HG03280 (cell line): ENCODE data around the gene HPSE2.

Source experiments
- ATAC-seq: cut with Tn5 transposase; IDR thresholded peaks from one replicate; pipeline ENCODE4 v1.9.1; 2021; ENCODE audit warnings: mild to moderate bottlenecking, moderate library complexity; ENCODE audit not compliant: unreplicated experiment

The HPSE2 gene

GRCh38 chr10:98696516-98696915 is 539.1 kb downstream of the HPSE2 start:
- no peak for ATAC-seq

DNA sequence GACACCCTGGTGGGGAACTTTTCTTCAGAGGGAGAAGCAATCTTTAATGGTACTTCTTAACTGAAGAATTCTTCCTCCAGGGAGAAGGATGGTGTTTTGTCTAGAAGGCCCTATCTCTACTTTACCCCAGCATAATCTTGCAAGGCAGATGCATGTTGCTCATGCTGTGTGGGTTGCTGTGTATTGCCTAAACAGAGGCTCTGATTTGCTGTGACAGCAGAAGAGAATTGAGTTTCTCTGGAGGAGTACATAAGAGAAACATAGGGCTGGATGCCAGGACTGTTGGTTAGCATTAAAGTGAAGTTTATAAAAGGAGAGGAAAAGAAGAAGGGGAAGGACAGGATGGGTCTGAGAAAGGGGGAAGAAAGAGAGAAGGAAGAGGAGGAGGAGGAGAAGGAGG is 540.8 kb downstream of the HPSE2 start:
- ATAC-seq, result no peak

DNA sequence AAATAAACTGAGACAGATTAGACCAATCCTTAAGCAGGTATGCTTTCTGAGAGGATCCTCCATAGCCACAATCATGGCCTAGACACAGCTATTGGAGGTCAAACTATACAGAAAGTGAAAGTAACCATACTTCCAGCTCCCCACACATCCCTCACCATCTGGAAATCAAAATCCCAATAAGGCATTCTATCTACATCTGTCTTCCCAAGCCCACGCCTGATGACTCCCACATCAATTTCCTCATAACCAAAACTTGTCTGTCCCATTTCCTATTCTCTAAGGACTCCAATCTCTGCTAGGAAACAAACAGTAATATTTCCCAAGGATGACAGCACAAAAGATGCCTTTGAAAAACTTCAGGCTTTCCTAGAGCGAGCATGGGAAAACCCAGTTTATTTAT is 541.6 kb downstream of the HPSE2 start:
- ATAC-seq, result no peak

DNA sequence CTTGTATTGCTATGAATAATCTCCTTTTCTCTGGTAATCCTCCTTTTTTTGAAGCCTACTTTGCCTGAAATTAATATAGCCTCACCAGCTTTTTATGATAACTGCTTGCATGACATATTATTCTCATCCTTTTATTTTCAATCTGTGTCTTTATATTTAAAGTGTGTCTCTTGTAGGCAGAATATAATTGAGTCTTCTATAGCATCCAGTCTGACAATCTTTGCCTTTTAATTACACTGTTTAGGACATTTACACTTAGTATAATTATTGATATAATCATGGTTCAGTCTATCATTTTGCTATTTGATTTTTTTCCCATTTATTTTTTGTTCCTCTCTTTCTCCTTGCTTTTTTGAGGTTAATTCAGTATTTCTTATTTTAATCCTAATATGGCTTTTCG is 548.0 kb downstream of the HPSE2 start:
- ATAC-seq, result no peak

- ATAC-seq, result no peak
Measured at GRCh38 chr10:98684019-98684899, 551.4 kb downstream of the HPSE2 start.

GRCh38 chr10:98676895-98677294 is 558.8 kb downstream of the HPSE2 start:
- no peak for ATAC-seq

DNA sequence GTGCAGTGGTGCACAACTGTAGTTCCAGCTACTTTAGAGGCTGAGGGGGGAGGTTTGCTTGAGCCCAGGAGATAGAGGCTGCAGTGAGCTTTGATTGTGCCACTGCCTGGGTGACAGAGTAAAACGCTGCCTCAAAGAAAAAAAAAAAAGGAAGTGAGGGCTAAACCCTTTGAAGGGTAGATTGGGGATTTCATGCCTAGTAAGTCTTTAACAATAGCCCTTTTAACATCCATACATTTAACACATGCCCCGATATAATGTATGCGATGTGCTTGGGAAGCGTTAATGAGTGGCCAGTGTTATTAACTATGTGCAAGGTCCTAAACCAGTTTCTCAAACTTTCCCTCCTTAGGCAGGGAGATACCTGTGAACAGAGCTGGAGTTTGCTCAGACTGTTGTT is 559.8 kb downstream of the HPSE2 start:
- ATAC-seq, result no peak

DNA sequence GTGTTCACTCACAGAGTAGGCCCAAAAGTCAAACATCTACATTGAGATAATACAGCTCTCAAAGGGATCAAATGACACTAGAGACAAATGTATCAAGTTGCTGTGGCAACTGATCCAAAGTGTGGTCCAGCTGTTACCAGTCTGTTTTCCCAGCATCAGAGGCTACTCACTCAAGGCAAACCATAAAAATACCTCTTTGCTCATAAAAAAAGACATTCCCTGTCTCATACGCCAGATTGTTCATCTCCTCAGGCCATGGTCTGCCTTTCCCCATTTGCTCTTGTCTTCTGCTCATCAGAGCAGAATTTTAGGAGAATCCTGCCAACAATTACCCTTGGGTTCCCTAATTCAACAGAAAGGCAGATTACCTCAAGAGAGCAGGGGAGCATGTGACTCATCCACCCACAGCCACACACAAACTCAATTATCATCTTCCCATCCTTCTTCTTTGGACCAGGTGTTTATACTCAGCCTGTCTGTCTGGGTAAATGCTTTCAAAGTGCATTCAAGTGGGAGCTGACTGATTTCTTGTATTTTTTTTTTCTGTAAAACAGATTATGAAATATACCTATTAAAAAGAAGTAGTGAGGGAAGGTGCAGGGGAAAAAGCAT is 562.4 kb downstream of the HPSE2 start:
- no peak for ATAC-seq

DNA sequence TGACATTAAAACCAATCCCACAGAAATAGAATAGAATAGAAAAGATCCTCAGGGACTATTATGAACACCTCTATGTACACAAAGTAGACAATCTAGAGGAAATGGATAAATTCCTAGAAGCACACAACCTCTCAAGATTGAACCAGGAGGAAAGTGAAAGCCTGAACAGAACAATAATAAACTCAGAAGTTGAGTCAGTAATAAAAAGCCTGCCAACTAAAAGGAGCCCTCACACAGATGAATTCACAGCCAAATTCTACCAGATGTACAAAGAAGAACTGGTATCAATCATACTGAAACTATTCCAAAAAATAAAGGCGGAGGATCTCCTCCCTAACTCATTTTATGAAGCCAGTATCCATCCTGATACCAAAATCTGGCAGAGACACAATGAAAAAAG is 568.6 kb downstream of the HPSE2 start:
- ATAC-seq, result no peak

GRCh38 chr10:98666276-98666675 is 569.4 kb downstream of the HPSE2 start:
- ATAC-seq, result no peak

GRCh38 chr10:98664329-98665042 is 571.2 kb downstream of the HPSE2 start:
- peak; percentile 81 for ATAC-seq

- no peak for ATAC-seq
Measured at GRCh38 chr10:98659951-98660350, 575.7 kb downstream of the HPSE2 start.

- ATAC-seq, result no peak
Measured at GRCh38 chr10:98655492-98655891, 580.2 kb downstream of the HPSE2 start.

DNA sequence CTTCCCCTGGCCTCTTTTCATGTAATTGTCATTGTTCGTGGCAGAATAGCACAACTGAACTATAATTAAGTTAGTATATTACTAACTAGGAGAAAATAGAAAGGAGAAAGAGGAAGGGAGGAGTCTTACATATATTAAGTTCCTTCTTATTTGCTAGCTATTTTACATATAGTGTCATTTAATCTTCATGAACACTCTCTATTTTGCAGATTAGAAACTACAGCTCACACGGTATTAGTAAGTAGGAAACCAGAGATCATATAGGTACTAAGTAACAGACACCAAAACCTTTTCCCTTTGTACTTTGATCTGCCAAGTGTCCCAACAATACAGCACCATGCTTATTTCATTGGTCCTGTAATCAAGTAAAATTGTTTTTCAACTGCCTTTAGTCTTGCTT is 586.5 kb downstream of the HPSE2 start:
- ATAC-seq, result no peak

- no peak for ATAC-seq
Measured at GRCh38 chr10:98646998-98647917, 588.4 kb downstream of the HPSE2 start.

GRCh38 chr10:98644466-98644865 is 591.2 kb downstream of the HPSE2 start:
- ATAC-seq, result no peak

GRCh38 chr10:98642281-98642680 is 593.4 kb downstream of the HPSE2 start:
- ATAC-seq, result no peak

DNA sequence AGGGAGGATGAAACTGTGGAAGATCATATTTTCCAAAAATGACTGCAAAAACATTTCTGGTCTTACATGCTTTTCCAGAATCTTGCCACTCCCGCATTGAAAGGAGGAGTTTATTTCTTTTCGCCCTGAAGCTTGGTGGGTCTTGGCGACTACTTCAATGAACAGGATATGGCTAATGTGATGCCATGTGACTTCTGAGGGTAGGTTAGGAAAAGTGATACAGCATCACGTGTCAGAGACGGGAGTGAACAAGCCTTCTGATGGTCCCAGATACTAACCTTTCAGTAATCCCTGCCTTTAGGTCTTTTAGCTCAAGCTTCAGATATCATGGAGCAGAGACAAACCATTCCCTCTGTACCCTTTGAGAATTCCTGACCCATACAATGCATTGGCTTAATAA is 596.7 kb downstream of the HPSE2 start:
- ATAC-seq, result no peak

- no peak for ATAC-seq
Measured at GRCh38 chr10:98636921-98637329, 598.7 kb downstream of the HPSE2 start.

DNA sequence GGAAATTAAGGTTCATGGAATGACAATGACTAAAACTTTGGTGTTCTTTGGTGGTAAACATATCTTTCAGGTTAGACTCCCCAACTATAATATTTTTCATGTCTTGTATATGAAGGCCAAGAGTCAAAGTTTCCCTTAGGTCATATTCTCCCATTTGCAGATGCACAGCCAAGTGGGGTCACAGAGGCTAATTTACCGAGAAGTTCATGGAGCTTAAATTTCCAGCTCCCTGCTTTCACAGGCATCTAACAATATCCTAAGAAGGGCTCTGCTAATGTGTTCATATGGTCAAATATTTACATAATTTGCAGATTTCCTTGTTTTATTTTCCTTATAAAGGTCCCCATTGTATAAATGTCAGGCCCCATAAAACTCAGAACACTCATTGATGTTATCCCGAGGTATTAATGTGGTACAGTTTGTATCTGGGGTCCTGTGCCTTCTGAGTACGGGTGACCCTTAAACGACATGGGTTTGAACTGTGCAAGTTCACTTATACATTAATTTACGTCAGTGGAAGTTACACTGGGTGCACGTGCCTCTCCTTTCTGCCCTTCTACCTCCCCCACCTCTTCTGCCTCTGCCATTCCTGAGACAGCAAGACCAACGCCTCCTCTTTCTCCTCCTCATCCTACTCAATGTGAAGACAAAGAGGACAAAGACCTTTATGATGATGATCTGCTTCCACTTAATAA is 603.0 kb downstream of the HPSE2 start:
- ATAC-seq, result no peak
